A549 treated with dexamethasone at 1 μM for 4 hours (cell line): ENCODE data around the gene NBPF8. TPM values are rescaled to one million over a fixed set of nuclear protein-coding genes. Genes with fewer than 3 reads are reported as not detected.

Experiments used
- total RNA-seq: library from RNA; stranded (reverse); fragments of 200-300 nt; extraction: Qiagen RNA extraction; gene quantifications from 5 replicates; pipeline ENCODE4 v1.2.3, GENCODE V29; 2022

Gene NBPF8, protein sequence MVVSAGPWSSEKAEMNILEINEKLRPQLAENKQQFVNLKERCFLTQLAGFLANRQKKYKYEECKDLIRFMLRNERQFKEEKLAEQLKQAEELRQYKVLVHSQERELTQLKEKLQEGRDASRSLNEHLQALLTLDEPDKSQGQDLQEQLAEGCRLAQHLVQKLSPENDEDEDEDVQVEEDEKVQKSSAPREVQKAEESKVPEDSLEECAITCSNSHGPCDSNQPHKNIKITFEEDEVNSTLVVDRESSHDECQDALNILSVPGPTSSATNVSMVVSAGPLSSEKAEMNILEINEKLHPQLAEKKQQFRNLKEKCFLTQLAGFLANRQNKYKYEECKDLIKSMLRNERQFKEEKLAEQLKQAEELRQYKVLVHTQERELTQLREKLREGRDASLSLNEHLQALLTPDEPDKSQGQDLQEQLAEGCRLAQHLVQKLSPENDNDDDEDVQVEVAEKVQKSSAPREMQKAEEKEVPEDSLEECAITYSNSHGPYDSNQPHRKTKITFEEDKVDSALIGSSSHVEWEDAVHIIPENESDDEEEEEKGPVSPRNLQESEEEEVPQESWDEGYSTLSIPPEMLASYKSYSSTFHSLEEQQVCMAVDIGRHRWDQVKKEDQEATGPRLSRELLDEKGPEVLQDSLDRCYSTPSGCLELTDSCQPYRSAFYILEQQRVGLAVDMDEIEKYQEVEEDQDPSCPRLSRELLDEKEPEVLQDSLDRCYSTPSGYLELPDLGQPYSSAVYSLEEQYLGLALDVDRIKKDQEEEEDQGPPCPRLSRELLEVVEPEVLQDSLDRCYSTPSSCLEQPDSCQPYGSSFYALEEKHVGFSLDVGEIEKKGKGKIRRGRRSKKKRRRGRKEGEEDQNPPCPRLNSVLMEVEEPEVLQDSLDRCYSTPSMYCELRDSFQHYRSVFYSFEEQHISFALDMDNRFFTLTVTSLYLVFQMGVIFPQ
- total RNA-seq: 3.8 to 4.7 TPM (median 4.4 TPM) in 5 replicates

DNA sequence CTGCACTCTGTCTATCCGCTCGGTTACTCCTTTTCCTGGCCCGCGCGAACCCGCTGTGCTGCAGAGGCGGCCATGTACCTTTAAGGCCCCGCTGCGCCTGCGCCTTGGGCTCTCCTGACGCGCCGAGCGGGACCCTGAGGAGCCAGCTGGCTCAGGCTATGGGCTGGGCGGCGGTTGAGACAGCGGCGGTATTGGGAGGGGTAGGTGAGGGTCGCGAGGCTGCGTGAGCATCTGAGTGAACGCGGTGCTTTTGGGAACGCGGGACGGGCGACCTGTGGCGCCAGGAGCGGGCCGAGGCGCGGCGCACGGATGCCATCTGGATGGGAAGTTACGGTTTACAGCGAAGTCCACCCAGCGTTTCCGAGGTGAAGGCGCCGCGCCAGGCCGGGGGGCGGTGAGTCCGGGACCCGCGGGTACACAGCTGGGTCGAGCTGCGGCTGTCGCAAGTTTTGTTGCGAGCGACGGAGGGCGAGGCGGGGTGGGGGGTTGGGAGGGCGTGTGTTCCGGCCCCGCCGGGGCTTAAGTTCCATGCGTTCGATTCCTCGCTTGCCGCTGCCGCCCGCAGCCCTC lies at the start of gene NBPF8:
Gene NBPF8 (plus strand): TSS at position 125 of the 570 bp plus-strand sequence. CDS start 21,488 bp downstream, outside the sequence.

Other genes with a start within 250 kb of the NBPF8 start
- gene SEC22B, start 238.5 kb upstream of the NBPF8 start, total RNA-seq: 7.4 to 8.7 TPM (median 7.9 TPM) in 5 replicates